Fibroblast of the conjunctiva (primary cell): ENCODE measurements around the gene RBMS1.
A peak's percentile ranks its signal among the peaks of the same experiment; 100 is the strongest.

Experiments used
- DNase-seq: peaks from one replicate; pipeline ENCODE4 v3.0.0-alpha.2; 2010; ENCODE audit warnings: low read depth

RBMS1 gene

DNA sequence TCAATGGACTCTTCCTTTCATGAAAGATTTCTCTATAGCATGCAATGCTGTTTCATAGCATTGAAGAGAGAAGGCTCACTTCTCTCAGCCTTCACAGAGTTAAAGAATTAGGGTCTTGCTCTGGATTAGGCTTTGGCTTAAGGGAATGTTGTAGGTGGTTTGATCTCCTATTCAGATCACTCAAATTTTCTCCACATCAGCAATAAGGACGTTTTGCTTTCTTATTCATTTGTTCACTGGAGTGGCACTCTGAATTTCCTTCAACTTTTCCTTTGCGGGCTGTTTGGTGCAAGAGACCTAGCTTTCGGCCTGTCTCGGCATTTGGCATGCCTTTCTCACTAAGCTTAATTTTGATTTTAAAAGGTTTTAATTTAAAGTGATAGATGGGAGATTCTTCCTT is 131.6 kb downstream of the RBMS1 start:
- no peak for DNase-seq

- DNase-seq: no peak
Measured at GRCh38 chr2:160360089-160360757, 133.4 kb downstream of the RBMS1 start.

GRCh38 chr2:160358046-160358445 is 135.6 kb downstream of the RBMS1 start:
- DNase-seq: no peak

- no peak for DNase-seq
Measured at GRCh38 chr2:160356485-160356884, 137.1 kb downstream of the RBMS1 start.

- DNase-seq: no peak
Measured at GRCh38 chr2:160355080-160355479, 138.5 kb downstream of the RBMS1 start.

DNA sequence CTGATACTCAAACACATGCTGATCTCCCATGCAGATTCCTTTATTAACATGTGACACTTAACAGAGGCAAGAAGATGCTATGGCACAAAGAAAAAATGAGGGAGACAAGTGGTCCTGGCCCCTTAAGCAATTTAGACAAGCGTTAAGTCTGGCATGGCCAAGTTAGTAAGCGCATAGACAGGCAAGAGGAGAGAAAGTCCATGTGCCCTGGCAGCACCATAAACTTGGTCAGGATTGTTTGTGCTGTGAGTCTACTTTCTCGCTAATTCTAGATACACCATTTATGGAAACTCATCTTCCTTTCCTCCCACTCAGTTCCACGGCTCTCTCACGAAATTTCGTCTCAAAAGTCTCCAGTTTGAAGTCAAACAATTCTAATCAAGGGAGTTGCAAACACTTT is 138.9 kb downstream of the RBMS1 start:
- no peak for DNase-seq

DNA sequence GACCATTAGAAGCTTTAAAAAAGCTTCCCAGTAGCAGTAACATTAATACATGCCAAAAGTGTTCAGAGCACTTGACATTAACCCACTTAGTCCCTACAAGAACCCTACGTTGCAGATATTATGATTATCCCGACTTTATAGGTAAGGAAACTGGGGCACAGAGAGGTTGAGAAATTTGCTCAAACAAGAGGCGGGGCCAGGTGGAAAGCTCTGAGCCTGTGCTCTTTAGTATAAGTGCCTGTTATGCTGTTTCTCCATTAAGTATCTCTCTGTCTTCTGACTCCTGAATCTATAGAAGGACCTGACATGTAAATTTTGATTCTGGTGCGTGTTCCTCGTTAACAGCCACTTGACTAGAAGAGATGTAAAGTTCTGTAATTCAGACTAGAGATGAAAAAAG is 139.8 kb downstream of the RBMS1 start:
- DNase-seq: no peak

GRCh38 chr2:160353166-160353565 is 140.4 kb downstream of the RBMS1 start:
- DNase-seq: no peak

GRCh38 chr2:160352500-160352899 is 141.1 kb downstream of the RBMS1 start:
- DNase-seq: no peak

DNA sequence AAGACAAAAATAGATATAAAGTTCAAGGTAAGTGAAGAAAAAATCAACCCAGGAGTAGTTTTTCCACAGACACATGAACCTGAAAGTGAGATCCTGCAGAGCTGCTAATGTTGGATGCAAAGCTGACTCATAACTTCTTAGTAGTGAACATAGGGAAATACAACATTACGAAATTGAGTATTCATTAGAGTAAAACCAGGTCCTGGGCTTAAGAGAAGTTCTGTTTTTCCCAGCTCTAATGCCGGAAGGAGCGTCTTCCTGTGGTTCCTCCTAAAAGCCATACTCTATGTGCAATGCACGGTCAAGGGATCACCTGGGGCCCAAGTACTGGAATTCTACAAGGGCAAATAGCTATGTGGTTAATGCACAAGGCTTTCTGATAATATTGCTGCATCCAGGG is 141.7 kb downstream of the RBMS1 start:
- no peak for DNase-seq

GRCh38 chr2:160349306-160349705 is 144.3 kb downstream of the RBMS1 start:
- DNase-seq: no peak

- DNase-seq: no peak
Measured at GRCh38 chr2:160347269-160347863, 146.2 kb downstream of the RBMS1 start.

- no peak for DNase-seq
Measured at GRCh38 chr2:160345071-160345764, 148.4 kb downstream of the RBMS1 start.

GRCh38 chr2:160343404-160343803 is 150.2 kb downstream of the RBMS1 start:
- DNase-seq: no peak

DNA sequence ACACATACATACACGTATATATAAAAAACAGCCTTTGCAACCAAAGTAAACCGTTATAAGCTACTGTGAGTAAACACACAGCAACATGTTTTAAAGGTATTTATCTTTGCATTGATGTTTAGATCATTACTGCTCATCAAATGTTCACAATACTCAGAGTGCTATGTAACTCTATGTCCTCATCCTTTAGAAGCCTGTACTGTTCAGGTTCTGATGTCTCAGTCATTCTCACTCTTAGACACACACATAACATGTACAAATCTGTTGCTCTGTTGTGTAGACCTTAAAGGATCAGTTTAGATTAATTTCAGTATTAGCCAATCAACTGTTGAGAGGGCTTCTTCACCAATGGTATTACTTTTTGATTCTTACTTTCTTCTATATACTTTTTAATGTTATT is 153.9 kb downstream of the RBMS1 start:
- no peak for DNase-seq

GRCh38 chr2:160338901-160339685 is 154.5 kb downstream of the RBMS1 start:
- DNase-seq: peak; percentile 27

DNA sequence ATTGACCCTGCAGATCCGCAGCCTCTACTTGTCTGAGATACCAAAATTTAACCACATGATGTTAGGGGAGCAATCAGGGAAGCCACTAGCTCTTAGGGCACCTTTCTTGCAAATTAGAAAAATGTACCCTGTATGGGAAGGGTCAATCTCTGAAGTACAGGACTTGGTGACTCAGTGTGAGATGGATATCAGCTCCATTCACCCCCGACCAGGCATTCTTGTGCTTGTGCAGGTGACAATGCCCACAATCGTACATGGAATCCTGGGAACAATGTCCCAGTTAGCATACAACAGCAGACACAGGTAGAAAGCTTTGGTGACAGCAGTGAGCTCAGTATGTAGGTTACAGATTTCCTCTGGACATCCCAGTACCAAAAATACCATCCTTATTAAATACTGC is 155.9 kb downstream of the RBMS1 start:
- DNase-seq: no peak

DNA sequence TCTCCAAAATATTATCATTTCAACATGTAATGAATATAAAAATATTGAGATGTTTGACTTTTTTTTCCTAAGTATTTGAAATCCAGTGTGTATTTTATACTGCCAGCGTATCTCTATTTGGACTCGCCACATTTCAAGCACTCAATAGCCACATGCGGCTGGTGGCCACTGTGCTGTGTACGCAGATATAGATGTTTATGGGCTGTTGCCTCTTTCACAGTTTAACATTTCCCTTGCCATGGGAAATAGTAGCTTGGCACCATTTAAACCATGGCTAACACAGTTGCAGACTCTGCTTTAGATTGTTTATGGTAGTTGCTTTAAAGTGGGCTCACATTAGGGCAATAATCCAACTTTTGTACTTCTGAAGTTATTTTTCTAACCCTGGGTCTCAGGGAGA is 157.0 kb downstream of the RBMS1 start:
- no peak for DNase-seq

GRCh38 chr2:160336105-160336504 is 157.5 kb downstream of the RBMS1 start:
- no peak for DNase-seq

- no peak for DNase-seq
Measured at GRCh38 chr2:160335441-160335840, 158.2 kb downstream of the RBMS1 start.

- peak; percentile 74 for DNase-seq
Measured at GRCh38 chr2:160334028-160334741, 159.4 kb downstream of the RBMS1 start.
